ENCODE data around the gene COBLL1. TPM values are rescaled to one million over a fixed set of nuclear protein-coding genes. Genes with fewer than 3 reads are reported as not detected.
A peak's percentile ranks its signal among the peaks of the same experiment; 100 is the strongest.
"Not testable (repeated sequence)": the region's sequence is repeated elsewhere in the genome, so short reads cannot be mapped to it uniquely, and the experiment has no call there.

Gene COBLL1
- total RNA-seq, 3 donors from 2014 or later (not counting 1 experiment from before 2014, with no cell fraction given): 0.85 to 13.4 (median 2.2) TPM

DNA sequence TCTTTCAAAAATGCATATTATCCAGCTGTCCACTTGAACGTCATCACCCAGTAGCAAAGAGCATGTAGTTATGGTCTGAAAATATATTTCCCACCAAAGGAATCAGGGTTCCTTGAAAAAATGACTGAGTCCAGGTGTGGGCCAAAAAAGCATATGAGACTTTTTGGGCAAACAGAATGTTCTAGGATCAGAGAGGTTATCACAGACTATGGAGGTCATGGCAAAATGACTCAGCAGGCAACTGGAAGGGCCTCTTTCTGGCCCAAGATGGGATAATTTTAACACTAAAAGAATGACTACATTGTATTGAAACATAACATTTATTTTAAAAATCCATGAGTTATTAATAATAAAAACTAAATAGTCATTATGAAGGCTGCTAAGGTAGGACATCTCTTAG is 77.1 kb downstream of the COBLL1 start:
- intact Hi-C loops (cut with micrococcal nuclease): no loop called here
- Mint-ChIP-seq H3K4me1 (no peaks in the 10 kb centered on the region), H3K27ac (no peak overlapping the region), H3K4me3 (no peak overlapping the region), H3K27me3 (ENCODE audit: low read depth in 2 of 2) (no peaks in the 10 kb centered on the region), H3K9me3 (no peaks in the 10 kb centered on the region), H3K36me3 (no peaks in the 10 kb centered on the region)
- no peaks in the 10 kb centered on the region for H3K4me1 ChIP-seq (ENCODE audit: control insufficient read depth, insufficient read depth, low read length)
- H3K9me3 ChIP-seq (ENCODE audit: control insufficient read depth, insufficient read depth, low read length): no peaks in the 10 kb centered on the region
- H3K36me3 ChIP-seq (ENCODE audit: control insufficient read depth, insufficient read depth, low read length): no peaks in the 10 kb centered on the region
- H3K27ac ChIP-seq (ENCODE audit: low read length): no peak overlapping the region
- DNase-seq (no peak), ATAC-seq (no peak)
- TF ChIP-seq, protein P1, sequence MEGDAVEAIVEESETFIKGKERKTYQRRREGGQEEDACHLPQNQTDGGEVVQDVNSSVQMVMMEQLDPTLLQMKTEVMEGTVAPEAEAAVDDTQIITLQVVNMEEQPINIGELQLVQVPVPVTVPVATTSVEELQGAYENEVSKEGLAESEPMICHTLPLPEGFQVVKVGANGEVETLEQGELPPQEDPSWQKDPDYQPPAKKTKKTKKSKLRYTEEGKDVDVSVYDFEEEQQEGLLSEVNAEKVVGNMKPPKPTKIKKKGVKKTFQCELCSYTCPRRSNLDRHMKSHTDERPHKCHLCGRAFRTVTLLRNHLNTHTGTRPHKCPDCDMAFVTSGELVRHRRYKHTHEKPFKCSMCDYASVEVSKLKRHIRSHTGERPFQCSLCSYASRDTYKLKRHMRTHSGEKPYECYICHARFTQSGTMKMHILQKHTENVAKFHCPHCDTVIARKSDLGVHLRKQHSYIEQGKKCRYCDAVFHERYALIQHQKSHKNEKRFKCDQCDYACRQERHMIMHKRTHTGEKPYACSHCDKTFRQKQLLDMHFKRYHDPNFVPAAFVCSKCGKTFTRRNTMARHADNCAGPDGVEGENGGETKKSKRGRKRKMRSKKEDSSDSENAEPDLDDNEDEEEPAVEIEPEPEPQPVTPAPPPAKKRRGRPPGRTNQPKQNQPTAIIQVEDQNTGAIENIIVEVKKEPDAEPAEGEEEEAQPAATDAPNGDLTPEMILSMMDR (IDR thresholded peaks at IDR 0.05): no peak
- no peaks in the 10 kb centered on the region for H3K27me3 ChIP-seq (ENCODE audit: control insufficient read depth, insufficient read depth, low read length)
- no peak overlapping the region for H3K4me3 ChIP-seq (ENCODE audit: low read length)
- no CpG with 5 or more reads among the region's 1 CpG for WGBS (ENCODE audit: insufficient coverage)

- Mint-ChIP-seq H3K4me1 (no peaks in the 10 kb centered on the region), H3K4me3 (no peak overlapping the region), H3K27me3 (ENCODE audit: low read depth in 2 of 2) (no peaks in the 10 kb centered on the region), H3K36me3 (no peaks in the 10 kb centered on the region), H3K27ac (no peak overlapping the region), H3K9me3 (no peaks in the 10 kb centered on the region)
- WGBS (ENCODE audit: insufficient coverage): 85% methylated on average over 2 of the region's 5 CpGs
- H3K27me3 ChIP-seq (ENCODE audit: control insufficient read depth, insufficient read depth, low read length): no peaks in the 10 kb centered on the region
- intact Hi-C loops (cut with micrococcal nuclease): no loop called here
- no peaks in the 10 kb centered on the region for H3K36me3 ChIP-seq (ENCODE audit: control insufficient read depth, insufficient read depth, low read length)
- no peak overlapping the region for H3K4me3 ChIP-seq (ENCODE audit: low read length)
- no peak overlapping the region for H3K27ac ChIP-seq (ENCODE audit: low read length)
- DNase-seq (no peak), ATAC-seq (no peak)
- no peaks in the 10 kb centered on the region for H3K9me3 ChIP-seq (ENCODE audit: control insufficient read depth, insufficient read depth, low read length)
- H3K4me1 ChIP-seq (ENCODE audit: control insufficient read depth, insufficient read depth, low read length): no peaks in the 10 kb centered on the region
- TF ChIP-seq, protein P1 (IDR thresholded peaks at IDR 0.05): no peak
Measured at GRCh38 chr2:164763431-164763830, 78.2 kb downstream of the COBLL1 start.

GRCh38 chr2:164761737-164762460 is 79.7 kb downstream of the COBLL1 start:
- H3K27ac Mint-ChIP-seq: no peak overlapping the region
- H3K4me3 Mint-ChIP-seq: no peak overlapping the region
- H3K9me3 Mint-ChIP-seq: no peaks in the 10 kb centered on the region
- no peaks in the 10 kb centered on the region for H3K36me3 Mint-ChIP-seq
- TF ChIP-seq, protein P1 (IDR thresholded peaks at IDR 0.05): no peak
- intact Hi-C loops (cut with micrococcal nuclease): no loop called here
- Histone ChIP-seq H3K9me3 (ENCODE audit: control insufficient read depth, insufficient read depth, low read length) (no peaks in the 10 kb centered on the region), H3K4me1 (ENCODE audit: control insufficient read depth, insufficient read depth, low read length) (no peaks in the 10 kb centered on the region), H3K27ac (ENCODE audit: low read length) (peak overlapping the region; percentile 66), H3K4me3 (ENCODE audit: low read length) (no peak overlapping the region), H3K36me3 (ENCODE audit: control insufficient read depth, insufficient read depth, low read length) (no peaks in the 10 kb centered on the region), H3K27me3 (ENCODE audit: control insufficient read depth, insufficient read depth, low read length) (no peaks in the 10 kb centered on the region)
- no peaks in the 10 kb centered on the region for H3K27me3 Mint-ChIP-seq (ENCODE audit: low read depth in 2 of 2)
- H3K4me1 Mint-ChIP-seq: no peaks in the 10 kb centered on the region
- WGBS (ENCODE audit: insufficient coverage): no CpG with 5 or more reads among the region's 1 CpG
- DNase-seq: no peak
- ATAC-seq: no peak

GRCh38 chr2:164761201-164761600 is 80.4 kb downstream of the COBLL1 start:
- Histone ChIP-seq H3K4me3 (ENCODE audit: low read length) (peak overlapping the region; percentile 1), H3K27ac (ENCODE audit: low read length) (peak overlapping the region; percentile 57)
- H3K36me3 ChIP-seq (ENCODE audit: control insufficient read depth, insufficient read depth, low read length); H3K27me3 Mint-ChIP-seq (ENCODE audit: low read depth in 2 of 2); H3K4me3 Mint-ChIP-seq; H3K9me3 Mint-ChIP-seq; H3K4me1 Mint-ChIP-seq; H3K36me3 Mint-ChIP-seq; H3K9me3 ChIP-seq (ENCODE audit: control insufficient read depth, insufficient read depth, low read length); ATAC-seq; DNase-seq; H3K4me1 ChIP-seq (ENCODE audit: control insufficient read depth, insufficient read depth, low read length); H3K27ac Mint-ChIP-seq; intact Hi-C loops (cut with micrococcal nuclease); H3K27me3 ChIP-seq (ENCODE audit: control insufficient read depth, insufficient read depth, low read length): not testable (repeated sequence)
- 81% methylated on average over 8 of the region's 9 CpGs for WGBS (ENCODE audit: insufficient coverage)
